NOMO-1 treated with dmso at 0.1 percent for 144 hours (cell line): ENCODE data around the gene NOXA1.
"Not testable (repeated sequence)": the region's sequence is repeated elsewhere in the genome, so short reads cannot be mapped to it uniquely, and the experiment has no call there.

Experiments used
- DNase-seq: peaks from one replicate; lab custom pipeline; 2025; ENCODE audit not compliant: unreplicated experiment; lab: John Stamatoyannopoulos, UW

Gene NOXA1

DNA sequence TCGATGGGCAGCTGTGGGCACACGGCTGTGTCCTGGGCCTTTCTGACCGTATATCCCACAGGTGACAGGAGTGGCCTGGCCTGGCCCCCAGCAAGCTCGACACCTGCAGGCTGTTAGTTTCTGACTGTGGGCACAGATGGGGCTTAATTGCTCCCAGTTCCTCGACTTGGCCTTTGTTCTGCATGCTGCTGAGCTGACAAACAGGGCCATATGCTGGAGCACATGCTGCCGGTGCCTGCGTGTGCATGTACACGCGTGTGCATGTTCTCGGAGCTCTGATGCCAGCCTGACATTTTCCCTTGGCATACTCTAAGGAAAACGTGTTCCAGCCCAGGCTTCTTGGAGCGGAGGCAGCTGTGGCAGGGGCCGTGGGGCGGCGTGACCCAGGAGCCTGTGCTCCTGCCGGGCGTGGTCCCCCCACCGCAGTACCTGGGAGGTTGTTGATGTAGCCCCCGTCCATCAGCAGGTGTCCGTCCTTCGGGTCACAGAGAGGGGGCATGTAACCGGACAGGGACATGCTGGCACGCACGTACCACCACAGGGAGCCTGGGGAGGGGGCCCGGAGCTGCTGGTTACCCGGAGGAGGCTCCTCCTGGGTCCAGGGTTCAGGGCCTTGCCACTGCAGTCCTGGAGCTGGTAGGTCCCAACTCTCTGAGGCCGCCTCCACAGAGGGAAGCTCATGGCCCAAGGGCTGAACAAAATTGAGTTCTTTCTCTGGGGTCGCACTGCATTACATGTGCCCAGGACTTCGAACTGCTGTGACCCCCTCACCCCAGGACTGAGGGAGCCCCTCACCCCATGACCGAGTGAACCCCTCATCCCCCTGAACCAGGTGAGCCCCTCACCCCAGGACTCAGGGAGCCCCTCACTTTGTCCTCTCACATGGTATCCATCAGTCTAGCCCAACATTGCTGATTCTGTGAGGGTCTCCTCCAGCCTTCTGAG is 40.1 kb downstream of the NOXA1 start:
- DNase-seq: no peak

- DNase-seq: no peak
Measured at GRCh38 chr9:137463931-137464290, 40.7 kb downstream of the NOXA1 start.

- no peak for DNase-seq
Measured at GRCh38 chr9:137464291-137464999, 41.3 kb downstream of the NOXA1 start.

DNA sequence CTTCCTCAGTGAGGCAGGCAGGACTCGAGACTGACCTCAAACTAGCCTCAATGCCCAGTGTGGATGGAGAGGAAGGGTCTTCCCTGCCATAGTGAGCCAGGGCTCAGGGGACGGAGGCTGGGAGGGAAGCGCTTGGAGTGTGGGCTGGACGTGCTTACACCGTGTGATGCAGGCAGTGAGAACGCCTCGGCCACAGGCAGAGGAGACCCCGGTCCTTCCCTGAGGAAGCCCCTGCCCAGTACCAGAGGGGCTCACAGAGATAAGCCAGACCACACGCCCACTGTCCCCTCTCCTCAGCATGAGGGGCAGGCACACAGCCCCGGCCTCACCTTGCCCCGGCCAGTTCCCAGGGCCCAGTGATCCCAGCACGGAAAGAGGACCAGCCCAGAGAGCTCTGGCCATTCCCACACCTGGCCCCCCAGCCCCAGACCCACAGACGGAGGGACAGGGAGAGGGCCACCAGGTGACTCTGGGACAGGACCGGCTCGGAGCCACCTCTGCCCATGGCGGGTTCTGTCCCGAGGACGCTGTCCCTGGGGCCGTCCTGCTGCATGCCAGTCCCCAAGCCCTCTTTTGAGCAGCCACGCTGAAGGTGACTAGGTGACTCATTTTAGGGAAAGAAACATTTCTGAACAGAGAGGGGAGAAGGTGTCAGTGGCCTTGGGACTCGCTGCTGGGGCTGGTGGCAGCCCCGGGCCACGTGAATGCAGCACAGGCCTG is 42.0 kb downstream of the NOXA1 start:
- no peak for DNase-seq

GRCh38 chr9:137465720-137466388 is 42.7 kb downstream of the NOXA1 start:
- no peak for DNase-seq

- not testable (repeated sequence) for DNase-seq
Measured at GRCh38 chr9:137466389-137467085, 43.3 kb downstream of the NOXA1 start.

GRCh38 chr9:137467161-137467581 is 44.0 kb downstream of the NOXA1 start:
- DNase-seq: no peak

DNA sequence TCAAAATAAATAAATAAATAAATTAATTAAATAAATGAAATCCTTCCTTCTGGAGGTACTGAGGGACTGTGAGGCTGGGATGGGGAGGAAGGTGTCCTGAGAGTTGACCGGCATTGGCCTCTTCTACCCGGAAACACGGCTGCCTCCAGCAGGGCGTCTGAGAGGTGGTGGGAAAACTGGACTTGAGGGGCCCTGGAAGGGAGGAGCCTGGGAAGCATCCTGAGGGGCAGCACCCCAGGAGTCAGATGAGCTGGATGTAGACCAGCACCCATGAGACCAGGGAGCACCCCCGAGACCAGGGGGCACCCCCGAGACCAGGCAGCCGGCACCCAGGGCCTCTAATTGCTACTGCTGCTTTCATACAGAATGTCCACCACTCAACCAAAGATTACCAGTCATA is 44.7 kb downstream of the NOXA1 start:
- DNase-seq: no peak

DNA sequence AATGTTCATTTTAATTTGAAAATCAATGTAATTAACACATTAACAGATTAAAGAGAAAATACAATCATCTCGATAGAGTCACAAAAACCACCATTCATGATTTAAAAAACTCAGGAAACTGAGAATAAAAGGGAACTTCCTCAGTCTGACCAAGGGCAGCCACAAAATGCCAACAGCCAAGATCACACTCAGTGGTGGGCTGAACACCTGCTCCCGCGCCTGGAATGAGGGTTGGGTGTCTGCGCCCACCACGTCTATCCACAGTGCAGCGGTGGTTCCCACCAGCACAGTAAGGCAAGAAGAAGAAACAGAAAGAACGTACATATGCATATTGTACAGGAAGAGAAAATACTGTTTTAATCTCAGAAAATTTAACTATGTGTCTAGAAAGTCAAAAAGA is 47.6 kb downstream of the NOXA1 start:
- DNase-seq: no peak

DNA sequence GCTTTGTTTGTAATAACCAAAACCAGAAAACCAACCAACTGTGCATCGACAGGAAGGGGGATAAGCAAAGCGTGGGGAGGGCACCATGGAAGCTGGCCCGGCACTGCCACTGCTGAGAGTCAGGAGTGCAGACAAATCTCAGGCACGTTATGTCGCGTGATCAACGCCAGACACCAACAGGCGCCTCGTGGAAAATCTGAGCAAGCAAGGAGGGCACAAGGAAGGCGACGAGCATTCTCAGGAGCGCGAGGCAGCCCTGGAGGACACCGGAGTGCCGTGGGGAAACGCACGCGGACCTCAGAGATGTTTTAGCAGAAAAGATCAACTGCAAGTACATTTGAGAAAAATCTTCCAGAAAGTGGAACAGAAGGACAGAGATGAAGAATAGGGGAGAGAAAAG is 51.1 kb downstream of the NOXA1 start:
- no peak for DNase-seq

DNA sequence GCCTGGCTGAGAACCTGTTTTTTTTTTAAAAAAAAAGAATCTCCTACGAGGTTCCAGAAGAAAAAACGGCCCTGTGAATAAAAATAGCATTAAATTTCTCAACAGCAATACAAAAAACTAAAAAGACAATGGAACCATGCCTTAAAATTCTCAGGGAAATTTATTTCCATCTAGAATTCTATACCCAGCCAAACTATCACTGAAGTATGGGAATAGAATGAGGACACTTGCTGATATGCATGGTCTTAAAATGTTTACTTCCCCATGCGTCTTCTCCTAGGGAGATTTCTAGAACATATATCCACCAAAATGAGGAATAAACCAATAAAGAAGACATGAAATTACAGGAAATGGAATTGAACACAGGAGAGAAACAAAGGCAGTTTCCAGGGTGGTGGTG is 52.5 kb downstream of the NOXA1 start:
- no peak for DNase-seq

GRCh38 chr9:137476856-137477255 is 53.7 kb downstream of the NOXA1 start:
- DNase-seq: no peak

DNA sequence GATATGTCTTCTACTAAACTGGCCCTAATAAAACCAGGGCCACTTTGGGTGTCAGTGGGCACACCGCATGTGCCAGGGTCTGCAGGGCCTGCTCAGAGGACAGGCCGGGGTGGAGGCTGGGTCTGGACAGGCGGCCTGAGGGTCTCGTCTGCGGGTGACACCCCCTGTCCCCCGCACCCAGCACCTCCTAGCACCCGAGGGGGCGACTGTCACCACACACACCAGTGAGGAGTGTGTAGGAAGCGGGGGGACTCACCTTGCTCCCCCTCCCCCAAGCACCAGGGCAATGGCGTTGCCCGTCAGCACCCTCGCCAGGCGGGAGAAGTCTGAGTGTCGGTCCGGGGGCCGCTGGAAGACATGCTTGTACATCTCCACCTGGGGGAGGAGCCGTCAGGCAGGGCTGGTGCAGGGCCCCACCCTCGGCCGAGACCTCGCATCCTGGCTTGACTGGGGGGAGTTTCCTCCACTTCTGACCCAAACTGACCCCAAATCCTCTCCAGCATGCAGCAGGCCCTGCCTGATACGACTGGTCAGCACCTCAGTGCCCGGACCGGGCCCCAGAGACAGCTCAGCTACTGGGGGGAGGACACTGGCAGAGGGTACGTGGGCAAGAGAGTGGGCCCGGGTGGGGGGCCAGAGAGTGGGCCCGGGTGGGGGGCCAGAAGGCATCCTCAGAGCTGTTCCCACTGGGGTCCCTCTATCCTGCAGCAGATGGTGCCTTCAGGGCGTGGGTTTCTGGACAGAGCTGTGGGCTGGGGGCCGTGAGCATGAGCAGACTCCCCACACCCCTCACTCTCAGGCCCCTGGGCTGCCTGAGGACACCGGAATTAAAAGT is 54.8 kb downstream of the NOXA1 start:
- DNase-seq: no peak

- DNase-seq: no peak
Measured at GRCh38 chr9:137478613-137478961, 55.4 kb downstream of the NOXA1 start.

DNA sequence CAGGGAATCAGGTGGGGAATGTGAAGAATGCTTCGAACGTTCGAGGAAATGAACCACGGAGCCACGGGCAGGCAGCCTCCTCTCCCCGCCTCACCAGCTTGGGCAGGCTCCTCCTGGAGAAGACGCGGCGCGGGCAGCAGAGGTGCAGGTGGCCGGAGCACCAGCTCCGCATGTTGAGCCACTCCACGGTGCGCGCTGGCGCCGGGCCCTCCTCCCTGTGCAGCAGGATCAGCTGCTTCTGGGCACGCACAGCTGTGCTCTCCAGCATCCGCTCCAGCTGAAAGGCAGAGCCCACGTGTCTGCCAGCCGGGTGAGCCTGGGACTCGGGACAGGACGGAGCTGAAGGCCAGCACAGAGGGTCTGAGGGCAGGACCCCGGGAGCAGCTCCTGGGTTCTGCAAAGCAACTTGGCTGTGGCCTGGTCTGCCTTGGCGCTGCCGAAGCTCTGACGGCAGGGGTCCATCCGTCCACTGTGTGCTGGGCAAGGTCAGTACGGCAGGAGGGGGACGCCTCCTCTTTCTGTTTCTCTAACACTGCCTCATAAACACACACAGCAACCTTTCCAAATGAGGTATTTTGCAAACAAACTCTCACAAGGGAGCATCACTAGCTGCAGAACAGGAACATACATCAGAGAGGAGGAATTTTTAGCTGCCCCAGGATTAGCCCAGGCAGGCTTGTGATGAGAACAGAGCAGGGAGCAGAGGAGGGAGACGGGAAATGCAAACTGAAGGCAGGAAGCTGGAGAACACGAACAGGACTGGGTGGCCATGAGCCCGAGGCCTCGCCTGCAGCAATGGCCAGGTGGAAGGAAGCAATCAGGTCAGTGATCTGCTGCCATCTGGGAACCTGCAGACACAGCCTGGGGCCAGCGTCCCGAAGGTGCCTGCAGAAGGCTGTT is 56.0 kb downstream of the NOXA1 start:
- DNase-seq: no peak

GRCh38 chr9:137479892-137480685 is 56.9 kb downstream of the NOXA1 start:
- DNase-seq: no peak

DNA sequence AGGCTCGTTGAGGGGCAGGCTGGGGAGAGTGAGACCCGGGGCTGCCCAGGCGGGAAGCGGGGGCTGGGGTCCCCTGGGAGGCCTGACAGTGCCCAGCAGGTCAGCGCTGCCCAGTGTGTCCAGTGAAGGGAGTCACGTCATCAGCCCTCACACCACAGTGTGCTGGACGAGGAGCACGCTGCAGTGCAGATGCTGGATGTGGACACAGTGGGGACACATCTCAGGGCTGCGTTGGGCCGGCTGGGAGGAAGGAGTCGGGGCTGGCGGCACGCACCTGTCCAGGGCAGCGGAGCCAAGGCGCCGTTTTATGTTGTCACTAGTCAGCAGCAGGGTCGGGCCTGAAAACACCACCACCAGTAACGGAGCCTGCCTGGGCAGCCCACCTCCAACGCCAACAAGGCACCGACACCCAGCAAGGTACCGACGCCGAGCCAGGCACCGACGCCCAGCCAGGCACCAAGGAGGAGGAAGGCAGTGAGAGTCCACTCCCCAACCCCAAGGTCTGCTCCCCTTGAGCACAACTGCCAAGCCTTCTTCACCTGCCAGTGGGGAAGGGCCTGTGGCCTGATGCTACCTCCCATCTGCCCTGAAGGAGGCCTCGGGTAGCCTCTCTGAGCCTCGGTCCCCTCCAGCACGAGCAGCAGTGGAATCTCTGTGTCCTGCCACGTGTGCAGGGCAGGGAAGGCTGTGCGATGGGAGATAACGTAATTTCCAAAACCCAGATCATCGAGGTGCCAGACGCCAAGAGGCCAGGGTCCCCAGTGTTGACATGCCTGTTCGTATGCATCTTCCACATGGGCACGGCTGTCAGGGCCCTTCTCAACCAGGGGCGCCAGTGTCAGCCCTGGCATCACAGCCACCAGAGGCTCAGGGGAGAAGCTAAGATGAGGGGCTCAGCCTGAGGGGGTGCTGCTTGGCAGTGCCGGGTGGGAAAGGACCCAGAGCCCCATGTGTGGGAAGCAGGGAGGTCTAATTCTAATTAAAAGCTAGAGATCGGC is 57.8 kb downstream of the NOXA1 start:
- no peak for DNase-seq
